SK-N-SH (cell line): ENCODE data around the gene RPS5.

Source experiments
- CHD2 ChIP-seq: fragments of 150-350 bp; IDR thresholded peaks from 2 replicates; pipeline ENCODE4 v1.6.1; 2018; ENCODE audit warnings: low read length; ENCODE audit not compliant: partially characterized antibody
- CTCF ChIP-seq: fragments of 200-600 bp; sonication (generic); IDR thresholded peaks from 2 replicates; pipeline ENCODE4 v1.6.1; 2017; ENCODE audit warnings: antibody characterized with exemption, mild to moderate bottlenecking, moderate library complexity
- EP300 ChIP-seq, 2 experiments: IDR thresholded peaks; 2 replicates each; pipeline versions ENCODE4 v1.4.0 to v1.6.1; 2012; ENCODE audit warnings: borderline replicate concordance in 1 of 2, low read depth in 1 of 2, low read length in 1 of 2
- EZH2phosphoT487 ChIP-seq: fragments of 200-600 bp; sonication (generic); IDR thresholded peaks from 2 replicates; pipeline ENCODE4 v1.6.1; 2017; ENCODE audit warnings: low read depth, mixed run types, mild to moderate bottlenecking, antibody characterized with exemption, moderate library complexity, borderline replicate concordance
- MEF2A ChIP-seq: IDR thresholded peaks from 2 replicates; pipeline ENCODE4 v1.4.0; 2012; ENCODE audit warnings: low read depth, borderline replicate concordance
- NFIC ChIP-seq: IDR thresholded peaks from 2 replicates; pipeline ENCODE4 v1.4.0; 2012; ENCODE audit warnings: borderline replicate concordance
- SMC3 ChIP-seq: IDR thresholded peaks from 2 replicates; pipeline ENCODE4 v1.6.1; 2012; ENCODE audit warnings: low read depth, low read length, improper control_type of control experiment

- TF ChIP-seq EZH2phosphoT487: no peak
- no peak for TF ChIP-seq CTCF
- TF ChIP-seq EP300 (IDR thresholded peaks at IDR 0.05; ENCODE audit: borderline replicate concordance in 1 of 2, low read depth in 1 of 2, low read length in 1 of 2): no peak
- TF ChIP-seq NFIC: no peak
- TF ChIP-seq CHD2: no peak
- TF ChIP-seq MEF2A: no peak
- TF ChIP-seq SMC3: no peak
These were observed 37.5 kb upstream of the RPS5 start for GRCh38 chr19:58349590-58349989.
